Inflammatory macrophage treated with lipopolysaccharide for 4 hours (primary cell): ENCODE data around the gene MT4.

ENCODE experiments used
- DNase-seq: peaks from one replicate; pipeline ENCODE4 v3.0.0-alpha.2; 2020

The MT4 gene

DNA sequence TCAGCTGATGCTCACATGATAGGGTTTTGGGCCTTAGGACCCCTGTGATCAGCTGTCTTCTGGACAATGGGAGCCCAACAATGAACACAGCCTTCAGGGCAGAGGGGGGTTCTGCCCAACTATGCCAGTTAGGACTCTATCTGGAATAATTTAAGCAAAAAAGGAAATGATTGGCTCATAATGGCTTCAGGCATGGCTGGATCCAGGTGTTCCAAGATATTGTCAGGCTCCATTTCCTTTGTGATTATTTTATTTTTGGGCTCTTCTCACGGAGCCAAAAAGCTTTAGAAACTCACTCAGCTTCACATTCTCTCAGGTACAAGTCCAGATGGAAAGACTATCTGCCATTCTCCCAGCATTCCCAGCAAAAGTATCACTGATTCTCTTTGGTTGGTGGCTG lies 40.6 kb downstream of the MT4 start:
- DNase-seq = no peak

DNA sequence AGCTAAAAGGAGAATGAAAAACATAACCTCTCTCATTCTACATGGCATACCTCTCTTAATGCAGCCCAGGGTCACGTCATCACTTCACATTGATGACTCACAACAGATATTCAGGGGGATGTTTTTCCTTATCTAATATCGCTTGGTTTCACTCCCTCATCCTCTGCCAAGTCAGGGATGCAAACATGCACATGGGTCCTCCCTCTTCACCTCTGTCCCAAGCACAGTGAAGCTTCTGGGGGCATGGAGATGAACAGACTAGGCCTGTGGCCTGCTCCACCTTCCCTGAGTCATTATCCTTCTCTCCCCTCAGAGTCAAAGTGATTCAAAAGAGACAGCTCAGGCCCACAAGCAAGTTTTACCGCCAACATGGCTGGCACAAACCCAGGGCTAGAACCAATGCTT lies 41.2 kb downstream of the MT4 start:
- no peak for DNase-seq

DNA sequence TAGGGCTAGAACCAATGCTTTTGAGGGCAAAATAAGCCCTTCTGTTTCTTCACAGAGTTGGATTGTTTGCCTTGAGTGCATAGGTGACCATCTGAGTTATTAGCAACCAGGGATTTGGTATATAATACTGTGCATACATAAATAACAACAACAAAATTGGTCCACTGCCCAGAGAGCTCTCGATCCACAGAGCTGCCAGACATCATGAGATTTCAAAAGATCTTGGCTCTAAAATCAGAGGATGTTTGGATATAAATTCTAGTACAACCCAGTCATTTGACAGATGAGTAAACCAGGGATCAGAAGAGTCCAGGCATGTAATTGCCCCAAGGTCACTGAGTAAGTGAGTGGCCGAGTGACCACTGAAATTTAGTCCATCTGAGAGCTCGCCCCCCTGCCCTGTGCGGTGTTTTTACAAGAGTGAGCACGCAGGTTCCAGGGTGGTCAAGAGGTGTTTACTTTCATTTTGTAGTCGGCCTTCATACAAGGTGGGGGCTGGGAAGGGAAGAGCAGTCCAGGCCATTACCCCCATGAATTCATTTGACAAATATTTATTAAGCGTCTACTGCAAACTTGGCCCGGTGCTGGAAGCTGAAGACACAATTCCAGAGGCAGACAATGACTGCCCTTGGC lies 41.7 kb downstream of the MT4 start:
- no peak for DNase-seq

DNA sequence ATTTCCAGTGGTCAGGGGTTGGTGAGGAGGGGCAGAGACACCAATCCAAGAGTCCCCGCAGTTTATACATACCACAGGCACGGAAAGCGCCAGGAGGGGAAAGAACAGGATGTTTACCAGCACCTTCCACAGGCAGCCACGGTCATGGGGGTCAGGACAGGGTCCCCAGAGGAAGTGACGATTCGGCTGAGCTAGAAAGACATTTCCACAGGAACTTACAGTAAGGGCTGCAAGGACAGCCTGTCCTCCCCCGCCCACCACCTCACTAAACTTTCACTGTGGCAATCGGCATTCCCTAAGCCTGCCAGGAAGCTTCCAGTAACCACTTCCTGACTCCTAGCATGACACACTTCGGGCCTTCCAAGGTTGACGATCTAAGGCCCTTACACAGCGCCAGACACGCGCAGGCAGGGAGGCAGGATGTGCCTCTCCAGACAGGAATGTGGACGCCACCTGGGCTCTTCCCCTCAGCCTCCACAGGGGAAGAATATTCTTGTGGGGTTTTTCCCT lies 42.3 kb downstream of the MT4 start:
- DNase-seq = peak; percentile 58

GRCh38 chr16:56607675-56608042 lies 42.8 kb downstream of the MT4 start:
- no peak for DNase-seq

DNA sequence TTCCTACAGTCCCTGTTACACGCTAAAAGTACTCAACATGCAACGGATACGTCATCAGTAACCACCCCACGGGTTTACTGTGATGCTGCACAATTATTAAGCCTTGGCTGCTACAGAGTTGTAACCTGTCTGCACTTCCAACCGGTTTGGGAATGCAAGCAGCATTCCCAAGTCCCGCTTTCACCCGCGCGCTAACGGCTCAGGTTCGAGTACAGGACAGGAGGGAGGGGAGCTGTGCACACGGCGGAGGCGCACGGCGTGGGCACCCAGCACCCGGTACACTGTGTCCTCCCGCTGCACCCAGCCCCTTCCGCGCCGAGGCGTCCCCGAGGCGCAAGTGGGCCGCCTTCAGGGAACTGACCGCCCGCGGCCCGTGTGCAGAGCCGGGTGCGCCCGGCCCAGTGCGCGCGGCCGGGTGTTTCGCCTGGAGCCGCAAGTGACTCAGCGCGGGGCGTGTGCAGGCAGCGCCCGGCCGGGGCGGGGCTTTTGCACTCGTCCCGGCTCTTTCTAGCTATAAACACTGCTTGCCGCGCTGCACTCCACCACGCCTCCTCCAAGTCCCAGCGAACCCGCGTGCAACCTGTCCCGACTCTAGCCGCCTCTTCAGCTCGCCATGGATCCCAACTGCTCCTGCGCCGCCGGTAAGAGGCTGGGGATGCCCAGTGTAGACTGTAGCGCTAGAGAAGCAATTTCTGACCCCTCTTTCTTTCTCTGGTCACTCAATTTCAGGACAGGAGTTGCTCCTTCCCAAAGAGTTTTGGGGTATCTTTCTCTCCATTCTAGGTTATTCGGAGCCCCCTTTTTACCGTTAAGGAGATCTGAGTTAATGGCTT lies 43.4 kb downstream of the MT4 start, which contains the start of gene MT2A:
TSS of gene MT2A (plus strand) at position 542 of the 833 bp plus-strand sequence. CDS start at position 614, 72 bp downstream.
- peak; percentile 99 for DNase-seq

DNA sequence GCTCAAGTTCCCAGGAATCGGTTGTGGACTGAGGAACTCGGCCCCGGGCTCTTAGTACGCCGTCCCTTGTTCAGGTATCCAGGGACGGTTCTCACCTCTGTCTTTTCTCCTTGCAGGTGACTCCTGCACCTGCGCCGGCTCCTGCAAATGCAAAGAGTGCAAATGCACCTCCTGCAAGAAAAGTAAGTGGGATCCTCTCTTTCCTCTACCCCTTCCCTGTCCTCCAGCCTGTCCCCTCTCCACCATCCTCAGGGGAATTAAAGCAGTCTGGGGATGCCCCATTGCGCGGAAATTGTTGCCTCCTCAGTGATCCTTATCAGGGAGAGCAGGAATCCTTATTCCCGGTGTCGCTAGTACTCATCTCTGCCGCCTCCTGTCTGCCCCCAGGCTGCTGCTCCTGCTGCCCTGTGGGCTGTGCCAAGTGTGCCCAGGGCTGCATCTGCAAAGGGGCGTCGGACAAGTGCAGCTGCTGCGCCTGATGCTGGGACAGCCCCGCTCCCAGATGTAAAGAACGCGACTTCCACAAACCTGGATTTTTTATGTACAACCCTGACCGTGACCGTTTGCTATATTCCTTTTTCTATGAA lies 44.1 kb downstream of the MT4 start:
- no peak for DNase-seq

GRCh38 chr16:56609463-56609921 lies 44.6 kb downstream of the MT4 start:
- peak; percentile 99 for DNase-seq

- DNase-seq = peak; percentile 100
These were observed 45.2 kb downstream of the MT4 start for GRCh38 chr16:56610017-56610608.

DNA sequence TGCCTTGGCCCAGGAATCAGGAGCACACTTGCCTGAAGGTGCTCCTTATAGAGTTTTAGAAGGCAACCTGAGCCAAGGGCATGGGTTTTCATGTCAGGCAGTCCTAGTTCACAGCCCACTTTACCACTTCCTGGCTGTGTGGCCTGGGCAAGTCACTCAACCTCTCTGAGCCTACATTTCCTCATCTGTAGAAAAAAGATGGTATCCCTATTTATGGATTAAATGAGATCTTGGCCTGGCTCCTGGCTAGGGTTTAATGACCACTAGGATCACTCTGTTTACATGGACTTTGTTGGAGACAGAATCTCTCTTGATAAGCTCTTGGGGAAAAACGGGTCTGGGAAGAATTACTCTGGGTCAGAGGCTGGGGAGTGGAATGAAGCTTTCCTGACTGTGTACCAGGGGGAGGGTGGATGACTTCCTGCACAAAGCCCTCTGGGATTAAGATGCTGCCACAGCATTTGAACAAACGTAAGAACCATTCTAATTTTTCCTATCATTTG lies 45.8 kb downstream of the MT4 start:
- no peak for DNase-seq

DNA sequence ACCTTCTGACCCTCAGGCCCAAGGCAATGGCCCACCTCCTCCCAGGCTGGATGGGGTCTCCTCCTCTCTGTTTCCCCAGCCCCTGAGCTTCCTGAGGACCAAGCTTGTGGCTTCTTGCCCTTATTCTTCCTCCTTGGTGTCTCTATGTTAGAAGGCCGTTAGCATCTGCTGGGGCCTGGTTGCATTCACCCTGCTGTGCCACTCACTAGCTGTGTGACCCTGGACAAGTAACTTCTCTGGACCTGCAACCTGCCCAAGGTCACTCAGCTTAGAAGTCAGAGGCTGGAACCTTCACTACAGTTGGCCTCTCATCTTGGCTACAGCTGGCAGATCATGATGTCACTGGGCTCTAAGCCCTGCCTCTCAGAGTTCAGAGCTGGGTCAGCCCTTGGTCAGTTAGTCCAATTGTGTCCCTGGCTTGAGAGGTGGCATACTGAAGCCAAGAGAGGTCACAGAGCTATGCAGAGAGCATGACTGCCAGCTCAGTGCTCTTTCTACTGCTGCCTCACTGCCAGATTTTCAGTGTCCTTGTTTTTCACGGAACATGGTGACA lies 46.5 kb downstream of the MT4 start:
- DNase-seq = peak; percentile 71

DNA sequence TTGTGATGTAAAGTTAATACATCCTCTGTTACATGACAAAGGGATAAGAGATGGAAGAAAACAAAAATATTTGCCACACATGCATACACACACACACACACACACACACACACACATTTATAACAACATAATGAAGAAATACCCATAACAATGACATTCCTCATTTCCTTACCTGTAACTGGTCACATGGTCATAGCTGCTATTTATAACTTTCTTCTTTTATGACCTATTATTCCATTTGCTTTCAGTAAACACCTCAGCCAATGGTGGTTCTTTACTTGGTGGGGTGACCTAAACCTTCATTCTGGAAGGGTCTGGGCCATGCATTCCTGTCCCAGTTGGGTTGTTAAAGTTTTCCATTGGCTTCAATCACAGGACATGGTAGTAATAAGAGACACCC lies 48.8 kb downstream of the MT4 start:
- no peak for DNase-seq

DNA sequence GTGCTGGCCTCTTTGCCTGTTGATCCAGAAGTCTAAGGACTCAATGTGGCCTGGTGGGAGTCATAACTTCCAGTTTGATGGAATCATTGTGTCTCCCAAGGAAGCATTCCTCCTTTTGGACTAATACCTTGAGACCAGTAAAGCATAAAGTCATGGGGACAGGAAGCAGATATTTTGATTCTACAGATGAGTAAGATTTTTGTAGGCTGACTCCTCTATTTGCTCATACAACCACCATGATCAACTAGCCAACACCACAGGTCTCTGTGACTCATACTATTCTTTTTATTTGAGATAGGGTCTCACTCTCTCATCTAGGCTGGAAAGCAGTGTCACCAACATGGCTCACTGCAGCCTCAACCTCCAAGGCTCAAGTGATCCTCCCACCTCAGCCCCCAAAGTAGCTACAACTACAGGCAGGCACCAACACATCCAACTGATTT lies 49.7 kb downstream of the MT4 start:
- DNase-seq = no peak

DNA sequence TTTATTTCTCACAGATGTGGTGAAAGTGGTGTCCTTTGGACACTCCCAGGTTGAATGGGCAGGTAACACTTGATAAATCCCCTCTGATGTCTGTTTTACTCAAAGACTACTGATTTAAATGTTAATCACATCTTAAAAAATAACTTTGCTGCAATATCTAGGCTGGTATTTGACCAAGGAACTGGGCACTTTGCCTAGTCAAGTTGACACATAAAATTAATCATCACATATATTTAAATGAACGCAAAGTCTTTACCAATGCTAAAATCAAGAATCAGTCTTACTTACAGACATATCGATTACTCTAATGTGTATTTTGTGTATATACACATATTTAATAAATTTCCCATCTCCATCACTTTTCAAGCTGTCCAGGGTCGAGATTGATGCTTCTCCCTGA lies 50.5 kb downstream of the MT4 start:
- DNase-seq = no peak

DNA sequence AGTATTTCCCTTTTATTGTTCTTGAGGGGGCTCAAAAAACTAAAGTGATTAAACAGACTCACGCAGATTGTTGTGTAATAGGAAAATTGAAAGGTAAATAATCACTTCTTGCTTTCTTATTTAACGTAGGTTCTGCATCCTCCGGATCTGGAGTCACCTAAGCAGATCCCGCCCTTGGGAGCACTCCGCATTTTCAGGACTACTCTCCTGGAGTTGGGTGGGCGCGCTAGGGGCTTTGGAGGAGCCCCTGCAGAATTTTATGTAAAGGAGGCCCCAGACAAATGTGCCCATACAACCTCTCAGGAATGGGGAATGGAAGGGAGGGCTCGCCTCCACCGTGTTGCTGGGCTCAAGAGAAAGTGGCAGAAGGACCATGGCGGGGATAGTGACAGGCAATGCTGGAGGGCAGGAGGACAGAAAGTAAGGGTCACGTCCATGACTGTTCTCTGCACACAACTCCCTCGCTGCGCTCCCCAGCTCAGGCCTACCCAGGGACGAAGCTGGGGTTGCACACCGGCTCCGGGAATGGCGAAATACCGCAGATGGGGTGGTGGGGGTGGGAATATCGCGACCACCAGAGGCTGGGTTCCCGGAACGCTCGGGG lies 51.8 kb downstream of the MT4 start:
- no peak for DNase-seq

GRCh38 chr16:56617212-56618085 lies 52.6 kb downstream of the MT4 start:
- DNase-seq = no peak

- no peak for DNase-seq
These were observed 53.3 kb downstream of the MT4 start for GRCh38 chr16:56618138-56618537.
